ENCODE results near the gene ZBTB2.
"Not testable (repeated sequence)": the region's sequence is repeated elsewhere in the genome, so short reads cannot be mapped to it uniquely, and the experiment has no call there.

ZBTB2 gene

DNA sequence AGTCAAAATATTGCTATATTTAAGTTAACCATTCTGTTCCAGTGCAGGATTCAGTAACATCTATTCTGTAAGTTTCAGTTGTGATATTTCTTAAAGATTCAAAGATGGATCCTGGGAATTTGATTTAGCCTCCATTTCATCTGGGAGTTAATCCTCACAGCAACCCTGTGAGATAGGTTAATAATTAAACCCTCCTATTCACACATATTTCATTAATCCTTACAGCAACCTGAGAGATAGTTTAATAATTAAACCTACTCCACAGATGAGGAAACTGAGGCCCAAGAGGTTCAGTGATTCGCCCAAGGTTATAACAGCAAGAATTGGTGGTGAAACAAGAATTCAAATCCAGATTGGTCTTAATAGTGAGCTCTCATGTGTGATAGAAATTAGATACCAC, 10.9 kb upstream of the ZBTB2 start:
- no peak for DNase-seq (ENCODE audit: low spot score)

DNA sequence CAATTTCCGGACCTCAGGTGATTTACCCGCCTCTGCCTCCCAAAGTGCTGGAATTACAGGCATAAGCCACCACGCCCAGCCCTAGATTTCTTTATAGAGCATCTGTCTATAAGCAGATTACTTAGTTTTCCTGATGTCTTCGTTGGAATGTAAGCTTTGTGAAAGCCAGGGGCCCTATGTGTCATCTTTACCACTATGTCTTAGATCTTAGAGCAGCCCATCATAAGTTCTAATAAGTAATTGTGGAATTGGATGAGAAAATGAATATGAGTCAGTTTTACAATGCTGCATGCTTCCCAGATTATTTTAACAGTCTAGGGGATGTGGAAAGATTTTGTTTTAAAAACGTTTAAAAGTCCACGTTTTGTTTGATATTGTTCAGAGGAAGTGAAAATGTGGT, 9.1 kb upstream of the ZBTB2 start:
- DNase-seq (ENCODE audit: low spot score), result no peak

GRCh38 chr6:151399679-151400078, 8.3 kb upstream of the ZBTB2 start:
- no peak for DNase-seq (ENCODE audit: low spot score)

DNA sequence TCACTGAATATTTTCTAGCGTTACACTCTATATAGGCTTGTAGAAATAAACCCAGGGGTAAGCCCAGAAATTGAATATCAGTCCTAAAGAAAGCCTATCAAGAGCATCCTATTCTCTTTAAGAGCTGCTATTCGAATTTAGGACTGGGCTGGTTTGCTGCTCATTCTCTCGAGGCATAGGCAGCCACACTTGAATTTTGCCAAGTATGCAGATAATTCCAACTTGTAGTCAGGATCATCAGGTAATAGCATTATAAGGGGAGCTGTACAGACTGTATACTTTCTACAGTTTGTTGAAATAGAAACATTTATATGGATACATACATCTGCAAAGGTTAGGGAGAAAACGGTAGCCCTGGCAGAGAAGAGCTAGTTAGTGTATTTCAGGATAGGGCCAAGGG, 2.1 kb upstream of the ZBTB2 start:
- DNase-seq (ENCODE audit: low spot score), result no peak

DNA sequence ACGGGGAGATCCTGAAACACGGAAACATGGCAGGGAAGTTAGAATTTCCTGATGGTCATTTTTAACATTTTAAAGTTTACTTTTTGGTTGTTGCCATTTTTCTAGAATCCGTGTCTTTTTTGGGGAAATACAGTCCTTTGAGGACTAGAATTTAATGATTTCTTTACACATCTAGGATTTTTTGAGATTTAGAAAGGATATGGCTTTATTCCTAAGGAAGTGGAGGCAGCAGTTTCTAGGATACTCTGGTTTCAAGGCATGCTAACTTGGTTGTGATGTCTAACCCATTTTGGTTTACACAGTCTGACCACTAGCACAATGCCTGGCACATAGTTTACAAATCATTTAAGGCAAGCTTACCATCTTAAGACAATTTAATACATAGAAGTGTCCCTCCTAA, 1.1 kb upstream of the ZBTB2 start:
- DNase-seq (ENCODE audit: low spot score), result no peak

DNA sequence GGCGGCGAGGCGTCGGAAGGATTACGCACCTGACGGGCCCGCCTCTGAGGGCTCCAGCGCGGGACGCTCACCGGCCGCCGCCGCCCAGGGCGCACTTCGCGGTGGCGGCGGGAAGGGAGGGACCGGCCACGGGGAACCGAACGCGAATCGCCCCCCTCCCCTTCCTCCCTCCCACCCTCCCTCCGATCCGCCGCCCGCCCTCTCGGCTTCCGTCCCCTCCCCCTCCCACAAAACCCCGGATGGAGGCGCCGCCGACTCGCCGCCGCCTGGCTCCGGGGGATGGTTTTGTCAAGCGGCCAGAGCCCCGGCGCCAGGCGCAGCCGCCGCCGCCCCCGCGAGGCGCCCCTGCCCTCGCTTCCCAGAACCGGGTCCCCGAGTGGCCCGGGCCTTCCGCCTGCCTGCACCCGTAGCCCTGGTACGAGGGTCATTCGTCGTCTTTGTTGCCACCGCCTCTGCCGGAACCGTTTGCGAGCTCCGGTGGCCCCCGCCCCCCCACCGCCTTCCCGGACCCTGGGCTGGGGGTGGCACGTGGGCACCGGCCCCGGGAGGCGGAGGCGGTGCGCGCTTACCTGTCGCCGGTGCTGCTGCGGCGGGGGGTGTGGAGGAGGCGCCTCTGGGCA, 398 bp downstream of the ZBTB2 start:
- peak; percentile 63 for DNase-seq (ENCODE audit: low spot score)

DNA sequence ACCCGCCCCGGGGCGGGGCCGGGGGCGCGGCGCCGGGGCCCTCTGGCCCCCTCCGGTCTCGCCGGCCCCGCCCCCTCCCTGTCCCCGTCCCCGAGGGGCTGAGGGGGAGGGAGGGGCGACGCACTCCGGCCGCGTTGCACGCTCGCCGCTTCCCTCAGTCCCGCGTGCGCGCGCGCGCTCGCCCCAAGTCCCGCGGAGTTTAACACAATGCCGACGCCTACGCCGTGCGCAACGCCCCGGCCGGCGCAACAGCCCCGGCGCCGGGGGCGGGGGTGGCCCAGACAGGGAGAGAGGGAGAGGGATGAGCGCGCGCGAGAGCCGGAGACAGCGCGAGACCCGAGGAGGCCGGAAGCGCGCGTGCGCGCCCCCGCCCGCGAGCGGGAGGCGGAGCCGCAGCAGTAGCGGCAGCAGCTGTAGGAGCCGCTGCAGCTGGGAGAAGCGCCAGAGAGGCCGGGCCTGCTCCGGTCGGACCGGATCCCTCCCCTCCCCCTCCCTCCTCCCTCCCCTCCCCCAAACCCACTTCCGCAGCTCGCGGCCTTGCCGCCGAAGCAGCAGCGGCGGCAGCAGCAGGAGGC, 996 bp downstream of the ZBTB2 start:
- peak; percentile 98 for DNase-seq (ENCODE audit: low spot score)

GRCh38 chr6:151389618-151390275, 1.6 kb downstream of the ZBTB2 start:
- peak; percentile 79 for DNase-seq (ENCODE audit: low spot score)

- DNase-seq (ENCODE audit: low spot score), result no peak
These were observed 2.3 kb downstream of the ZBTB2 start for GRCh38 chr6:151388997-151389617.

DNA sequence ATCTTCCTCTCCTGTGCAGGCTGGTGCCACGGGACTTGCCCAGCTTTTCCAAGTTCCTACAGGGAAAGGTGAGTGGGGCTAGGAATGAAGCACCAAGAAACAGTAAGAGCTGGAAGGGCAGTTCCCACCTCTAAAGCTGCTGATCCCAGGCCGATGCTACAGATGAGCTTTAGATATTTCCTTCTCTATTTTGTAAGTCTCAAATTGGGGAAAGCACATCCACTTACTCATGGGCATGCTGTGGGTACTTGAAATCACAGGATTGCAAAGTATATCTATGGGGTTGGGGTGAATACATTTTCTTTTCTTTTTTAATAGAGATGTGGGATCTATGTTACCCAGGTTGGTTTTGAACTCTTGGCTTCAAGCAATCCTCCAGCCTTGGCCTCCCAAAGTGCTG, 3.1 kb downstream of the ZBTB2 start:
- no peak for DNase-seq (ENCODE audit: low spot score)

- DNase-seq (ENCODE audit: low spot score), result no peak
These were observed 4.0 kb downstream of the ZBTB2 start for GRCh38 chr6:151387175-151387970.

- DNase-seq (ENCODE audit: low spot score), result no peak
These were observed 6.2 kb downstream of the ZBTB2 start for GRCh38 chr6:151385177-151385576.

DNA sequence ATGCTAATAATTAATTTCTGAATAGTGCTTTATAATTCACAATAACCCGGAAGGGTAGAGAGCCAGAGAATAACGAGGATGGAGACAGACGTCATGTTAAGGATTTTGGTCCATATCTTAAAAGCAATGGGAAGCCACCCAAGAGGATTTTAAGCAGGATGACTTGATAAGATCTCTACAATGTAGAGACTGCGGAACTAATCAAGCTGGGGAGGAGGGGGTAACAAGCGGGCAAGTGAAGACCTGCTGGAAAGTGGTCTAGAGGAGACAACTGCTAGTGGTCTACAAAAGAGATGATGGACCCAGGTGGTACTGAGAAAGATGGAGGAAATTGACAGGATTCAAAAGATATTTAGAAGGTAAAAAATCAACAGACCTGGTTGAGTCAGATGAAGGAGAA, 7.2 kb downstream of the ZBTB2 start:
- no peak for DNase-seq (ENCODE audit: low spot score)

GRCh38 chr6:151382631-151383030, 8.7 kb downstream of the ZBTB2 start:
- not testable (repeated sequence) for DNase-seq (ENCODE audit: low spot score)

DNA sequence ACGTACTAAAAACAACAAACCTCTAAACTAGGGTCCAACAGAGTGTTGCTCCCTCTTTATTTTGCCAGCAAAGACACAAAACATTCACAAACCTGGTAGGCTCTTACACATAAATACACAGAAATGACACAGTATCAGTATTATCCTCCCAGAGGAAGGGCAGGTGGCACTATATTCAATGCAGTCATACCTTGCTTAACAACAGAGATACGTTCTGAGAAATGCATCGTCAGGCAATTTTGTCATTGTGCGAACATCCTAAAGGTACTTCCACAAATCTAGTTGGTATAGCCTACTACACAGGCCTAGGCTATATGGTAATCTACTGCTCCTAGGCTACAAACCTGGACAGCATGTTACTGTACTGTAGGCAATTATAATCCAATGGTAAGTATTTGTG, 9.6 kb downstream of the ZBTB2 start:
- no peak for DNase-seq (ENCODE audit: low spot score)

DNA sequence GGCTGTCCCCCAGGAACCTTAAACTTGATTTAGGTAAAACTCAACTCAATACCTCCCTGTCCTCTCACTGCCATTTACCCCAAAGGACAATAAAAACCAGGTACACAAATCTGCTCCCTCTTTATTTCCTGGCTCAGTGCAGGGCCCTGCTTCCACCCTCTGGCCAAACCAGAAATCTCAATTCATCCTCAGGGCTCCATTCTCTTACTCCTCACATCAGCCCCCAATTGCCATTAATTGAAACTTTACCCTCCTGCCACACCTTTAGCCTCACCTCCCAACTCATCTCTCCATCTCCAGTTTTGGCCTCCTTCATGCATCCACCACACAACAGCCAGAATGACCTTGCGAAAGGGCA, 10.5 kb downstream of the ZBTB2 start:
- no peak for DNase-seq (ENCODE audit: low spot score)

DNA sequence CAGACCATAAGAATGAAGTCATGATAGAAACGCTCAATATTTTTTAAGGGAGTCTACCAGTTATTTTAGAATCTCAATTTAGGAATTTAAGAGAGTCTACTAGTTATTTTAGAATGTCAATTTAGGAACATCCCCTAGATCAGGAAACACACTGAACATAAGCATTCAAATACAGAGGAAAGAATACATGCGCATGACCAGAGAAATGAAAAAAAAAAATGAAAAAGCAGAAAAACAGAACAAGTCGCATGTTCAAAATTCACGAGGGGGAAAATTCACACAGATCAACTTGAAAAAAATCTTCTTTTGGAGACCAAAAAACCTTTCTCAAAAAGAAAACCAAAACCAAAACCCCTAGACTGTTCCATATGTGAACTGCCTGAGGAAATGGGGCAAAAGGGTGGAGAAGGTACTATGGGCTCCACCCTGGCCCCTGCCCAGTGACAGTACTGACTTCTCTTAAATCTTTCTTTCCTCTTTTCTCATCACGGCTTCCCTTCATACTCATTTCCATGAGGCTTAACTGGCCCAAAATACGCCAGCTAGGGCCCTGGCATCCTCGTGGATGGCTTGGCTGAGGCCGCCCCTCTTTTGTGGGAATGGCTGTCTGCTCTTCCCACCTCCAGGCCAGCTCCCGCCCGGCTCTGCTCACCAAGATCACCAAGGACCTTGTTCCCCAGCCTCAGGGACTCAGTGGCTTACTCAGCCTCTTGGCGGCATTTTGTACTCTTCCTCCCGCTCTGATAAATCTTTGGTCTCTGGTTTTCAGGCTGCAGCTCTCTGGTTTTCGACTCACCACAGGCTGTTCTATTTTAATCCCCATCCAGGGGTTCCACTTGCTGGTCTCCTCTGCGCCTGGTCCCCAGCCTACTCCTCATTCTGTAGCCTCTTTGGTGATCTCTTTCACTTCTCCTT, 11.2 kb downstream of the ZBTB2 start:
- DNase-seq (ENCODE audit: low spot score), result no peak

DNA sequence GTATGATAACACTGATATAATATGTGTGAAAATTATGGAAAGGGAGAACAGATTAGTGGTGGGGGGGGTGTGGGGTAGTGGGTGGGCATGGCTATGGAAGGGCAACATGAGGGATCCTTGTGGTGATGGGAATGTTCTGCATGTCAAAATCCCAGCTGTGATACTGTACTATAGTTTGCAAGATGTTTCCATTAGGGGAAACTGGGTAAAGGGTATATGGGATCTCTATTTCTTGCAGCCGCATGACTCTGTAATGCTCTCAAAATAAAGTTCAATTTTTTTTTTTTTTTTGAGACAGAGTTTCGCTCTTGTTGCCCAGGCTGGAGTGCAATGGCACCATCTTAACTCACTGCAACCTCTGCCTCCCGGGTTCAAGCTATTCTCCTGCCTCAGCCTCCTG, 14.3 kb downstream of the ZBTB2 start:
- DNase-seq (ENCODE audit: low spot score), result no peak

DNA sequence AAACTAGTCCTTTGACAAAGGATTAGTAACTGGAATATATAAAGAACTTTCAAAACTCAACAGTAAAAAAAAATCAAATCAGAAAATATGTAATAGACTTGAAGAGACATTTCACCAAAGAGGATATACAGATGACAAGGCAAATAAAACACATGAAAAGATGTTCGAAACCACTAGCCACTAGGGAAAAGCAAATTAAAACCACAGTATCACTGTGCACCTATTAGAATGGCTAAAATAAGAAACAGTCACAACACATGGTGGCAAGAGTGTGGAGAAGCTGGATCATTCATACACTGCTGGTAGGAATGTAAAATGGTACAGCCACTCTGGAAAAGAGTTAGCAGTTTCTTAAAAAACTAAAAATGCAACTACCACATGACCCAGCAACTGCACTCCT, 14.9 kb downstream of the ZBTB2 start:
- no peak for DNase-seq (ENCODE audit: low spot score)

- peak; percentile 16 for DNase-seq (ENCODE audit: low spot score)
These were observed 15.5 kb downstream of the ZBTB2 start for GRCh38 chr6:151375833-151376232.

DNA sequence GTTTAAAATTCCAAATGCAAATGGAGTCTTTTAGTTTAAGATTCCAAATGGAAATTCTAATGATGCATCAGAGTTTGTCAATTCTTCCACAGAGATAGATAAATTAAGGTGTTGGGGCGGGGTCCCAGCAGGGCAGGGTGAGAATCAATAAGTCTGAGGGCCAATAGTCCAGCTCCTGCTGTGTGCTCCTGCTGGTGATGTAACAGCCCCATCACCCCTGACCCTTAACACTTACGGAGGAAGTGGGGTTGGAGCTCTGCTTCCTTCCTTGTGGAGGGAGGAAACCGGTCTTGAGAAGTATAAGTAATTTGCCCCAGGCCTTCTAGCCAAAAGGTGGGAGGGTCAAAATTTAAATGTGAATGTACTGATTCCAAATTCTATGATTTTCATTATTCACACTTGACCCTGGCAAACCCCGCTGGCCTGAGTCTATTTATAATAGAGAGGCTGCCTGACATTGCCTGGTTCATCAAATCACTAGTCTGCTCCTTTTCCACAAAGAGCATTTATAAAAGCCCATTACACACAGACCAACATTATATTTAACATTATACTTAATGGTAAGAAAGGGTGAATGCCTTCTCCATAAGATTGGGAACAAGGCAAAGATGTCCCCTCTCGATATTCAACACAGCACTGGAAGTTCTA, 17.2 kb downstream of the ZBTB2 start:
- no peak for DNase-seq (ENCODE audit: low spot score)
